Body of pancreas (tissue), 4 donors: ENCODE data around the gene DNAJC30. TPM values are rescaled to one million over a fixed set of nuclear protein-coding genes. Genes with fewer than 3 reads are reported as not detected.

Experiments
- ATAC-seq: fragments of 150-250 bp; one replicate; pipeline ENCODE4 v1.9.1; 2016
- DNase-seq, 4 donors: peaks; one replicate each; pipeline ENCODE4 v3.0.0-alpha.2; 2019
- H3K27ac ChIP-seq, 4 donors: fragments of 200-600 bp; sonication (generic); 1 replicate in 3 of 4; 2 replicates in 1 of 4; pipeline versions ENCODE4 v1.5.1 to v1.6.1; 2016 to 2019; ENCODE audit warnings: mild to moderate bottlenecking in 1 of 4, mixed read lengths in 1 of 4, moderate library complexity in 1 of 4
- H3K27me3 ChIP-seq, 2 donors: fragments of 200-600 bp; sonication (generic); one replicate each; pipeline ENCODE4 v1.6.0; 2016; ENCODE audit warnings: mild to moderate bottlenecking in 1 of 2
- H3K36me3 ChIP-seq, 2 donors: fragments of 200-600 bp; sonication (generic); replicated peaks in 1 of 2; 2 replicates each; pipeline ENCODE4 v1.5.1; 2016; ENCODE audit warnings: low read depth in 2 of 2; ENCODE audit not compliant: insufficient read depth in 1 of 2
- H3K4me1 ChIP-seq: fragments of 200-600 bp; sonication (generic); one replicate; pipeline ENCODE4 v1.6.0; 2016
- H3K4me3 ChIP-seq, 2 donors: fragments of 200-600 bp; sonication (generic); 1 replicate in 1 of 2; 2 replicates in 1 of 2; pipeline ENCODE4 v1.5.1; 2016 to 2019
- H3K9me3 ChIP-seq, 3 donors: fragments of 200-600 bp; sonication (generic); 1 replicate in 2 of 3; 2 replicates in 1 of 3; pipeline ENCODE4 v1.5.1; 2016
- POLR2A ChIP-seq, 3 donors: fragments of 450-650 bp; IDR thresholded peaks; one replicate each; pipeline ENCODE4 v1.6.1; 2016; ENCODE audit warnings: antibody characterized with exemption in 3 of 3, mild to moderate bottlenecking in 2 of 3
- WGBS, 2 donors: methylation state at CpG; one replicate each; pipeline ENCODE4 v1.1.5; 2017; 5-methylcytosine and 5-hydroxymethylcytosine counted together
- intact Hi-C: fragments of 100-400 bp; cut with DNase I; formaldehyde crosslinking; loops from one replicate; pipeline ENCODE4 v1.15.1; 2023
- total RNA-seq, 2 donors: library from RNA; depleted of rRNA; stranded (reverse); fragments of >200 nt; gene quantifications; one replicate each; pipeline ENCODE4 v1.1.0, GENCODE V29; 2016
- TF ChIP-seq, protein P1 (sequence below), 7 experiments: fragments of 450-650 bp in 4 of 7; fragments of 200-600 bp in 3 of 7; sonication (generic) in 3 of 7; IDR thresholded peaks; one replicate each; pipeline ENCODE4 v1.5.1; 2016 to 2019; ENCODE audit warnings: antibody characterized with exemption in 7 of 7

The DNAJC30 gene
- total RNA-seq, 2 donors from 2014 or later, result 3.6 to 5.6 TPM

DNA sequence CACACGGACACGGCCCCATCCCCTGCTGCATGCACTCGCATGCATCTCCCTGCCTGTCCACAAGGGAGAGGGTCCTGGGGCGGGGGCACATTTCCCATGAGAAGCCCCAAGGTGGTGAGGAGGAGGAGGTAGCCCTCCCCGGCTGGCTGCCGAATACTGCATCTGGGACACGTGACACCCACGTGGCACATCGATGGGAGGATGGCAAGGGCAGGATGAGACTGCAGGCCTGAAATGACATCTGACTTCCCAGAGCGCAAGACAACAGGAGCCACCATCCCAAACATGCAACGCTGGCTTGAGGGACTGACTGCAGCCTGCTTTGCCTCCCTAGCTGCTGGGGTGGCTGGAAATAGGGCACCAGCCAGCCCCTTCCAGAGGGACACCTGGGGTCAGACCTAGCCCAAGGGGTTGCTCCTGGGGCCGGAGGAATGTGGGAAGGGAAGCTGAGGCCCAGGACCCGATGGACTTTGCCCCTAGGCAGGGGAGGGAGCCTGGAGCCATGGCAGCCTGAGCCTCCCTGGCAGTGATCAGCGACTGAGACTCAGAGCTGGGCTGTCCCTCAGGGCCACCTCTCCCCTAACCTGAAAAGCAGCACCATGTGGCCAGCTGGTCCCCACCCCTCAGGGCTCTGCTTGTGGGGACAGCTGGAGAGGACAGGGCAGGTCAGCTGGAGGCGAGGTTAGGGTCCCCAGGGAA lies 16.3 kb upstream of the DNAJC30 start:
- intact Hi-C loops, result no loop called here
- ATAC-seq (no peak), DNase-seq (no peak)
- no peaks in the 10 kb centered on the region for H3K9me3 ChIP-seq
- TF ChIP-seq, protein P1, sequence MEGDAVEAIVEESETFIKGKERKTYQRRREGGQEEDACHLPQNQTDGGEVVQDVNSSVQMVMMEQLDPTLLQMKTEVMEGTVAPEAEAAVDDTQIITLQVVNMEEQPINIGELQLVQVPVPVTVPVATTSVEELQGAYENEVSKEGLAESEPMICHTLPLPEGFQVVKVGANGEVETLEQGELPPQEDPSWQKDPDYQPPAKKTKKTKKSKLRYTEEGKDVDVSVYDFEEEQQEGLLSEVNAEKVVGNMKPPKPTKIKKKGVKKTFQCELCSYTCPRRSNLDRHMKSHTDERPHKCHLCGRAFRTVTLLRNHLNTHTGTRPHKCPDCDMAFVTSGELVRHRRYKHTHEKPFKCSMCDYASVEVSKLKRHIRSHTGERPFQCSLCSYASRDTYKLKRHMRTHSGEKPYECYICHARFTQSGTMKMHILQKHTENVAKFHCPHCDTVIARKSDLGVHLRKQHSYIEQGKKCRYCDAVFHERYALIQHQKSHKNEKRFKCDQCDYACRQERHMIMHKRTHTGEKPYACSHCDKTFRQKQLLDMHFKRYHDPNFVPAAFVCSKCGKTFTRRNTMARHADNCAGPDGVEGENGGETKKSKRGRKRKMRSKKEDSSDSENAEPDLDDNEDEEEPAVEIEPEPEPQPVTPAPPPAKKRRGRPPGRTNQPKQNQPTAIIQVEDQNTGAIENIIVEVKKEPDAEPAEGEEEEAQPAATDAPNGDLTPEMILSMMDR (IDR thresholded peaks at IDR 0.05), result no peak
- no peak for TF ChIP-seq POLR2A (IDR thresholded peaks at IDR 0.05)
- no peak overlapping the region for H3K27ac ChIP-seq
- H3K4me3 ChIP-seq, result no peak overlapping the region
- 76 to 86% methylated on average over 8 to 15 of the region's 15 CpGs for WGBS, 2 donors
- peaks cover 2 to 15% of the 10 kb centered on the region in 2 donors for H3K36me3 ChIP-seq
- no peaks in the 10 kb centered on the region for H3K27me3 ChIP-seq
- H3K4me1 ChIP-seq, result no peaks in the 10 kb centered on the region

DNA sequence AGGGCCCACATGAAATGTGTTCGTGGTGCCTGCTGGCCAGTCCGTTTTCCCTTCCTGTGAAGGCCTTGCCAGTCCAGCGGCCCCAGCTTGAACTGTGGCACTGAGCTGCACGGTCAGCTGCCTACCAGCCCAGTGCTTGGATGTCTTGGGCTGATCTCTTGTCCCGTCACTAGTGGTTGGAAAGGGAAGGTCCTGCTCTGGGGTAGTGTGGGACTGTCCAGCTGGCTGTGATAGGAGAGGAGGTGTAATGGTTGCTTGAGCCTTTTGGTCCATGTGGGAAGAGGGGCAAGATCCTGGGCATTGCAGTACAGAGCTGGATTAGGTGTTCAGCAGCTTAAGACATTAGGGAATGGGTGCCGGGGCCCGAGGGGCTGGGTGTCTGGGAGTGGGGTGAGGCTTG lies 15.2 kb upstream of the DNAJC30 start:
- no peak for DNase-seq
- Histone ChIP-seq H3K9me3 (no peaks in the 10 kb centered on the region), H3K27me3 (no peaks in the 10 kb centered on the region), H3K4me3 (no peak overlapping the region), H3K27ac (no peak overlapping the region), H3K4me1 (no peaks in the 10 kb centered on the region), H3K36me3 (peaks cover 7 to 18% of the 10 kb centered on the region in 2 donors)
- WGBS, 2 donors, result 75 to 76% methylated on average over 7 of the region's 7 CpGs
- TF ChIP-seq, protein P1 (IDR thresholded peaks at IDR 0.05), result no peak
- TF ChIP-seq POLR2A (IDR thresholded peaks at IDR 0.05), result no peak
- ATAC-seq, result no peak
- intact Hi-C loops, result no loop called here

DNA sequence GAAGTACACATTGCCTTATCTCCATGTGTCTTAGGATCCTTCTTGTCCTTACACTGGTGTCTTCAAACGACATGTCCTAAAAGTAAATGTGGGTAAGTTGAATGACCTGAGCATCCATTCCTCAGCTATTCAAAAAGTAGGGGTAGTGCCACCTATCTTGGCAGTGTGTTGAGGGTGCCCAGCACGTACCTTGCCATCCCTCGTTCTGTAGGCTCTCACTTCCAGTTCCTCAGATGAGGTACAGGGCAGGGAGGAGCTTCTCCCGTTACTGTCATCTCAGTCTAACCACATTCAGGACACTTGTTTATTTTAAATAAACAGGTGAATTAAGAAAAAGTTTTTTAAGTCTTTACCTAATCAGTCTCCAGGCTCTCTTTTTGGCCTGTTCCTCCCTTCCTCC lies 13.1 kb upstream of the DNAJC30 start:
- DNase-seq (no peak), ATAC-seq (no peak)
- Histone ChIP-seq H3K9me3 (no peaks in the 10 kb centered on the region), H3K27me3 (no peaks in the 10 kb centered on the region), H3K4me3 (no peak overlapping the region), H3K36me3 (peaks cover 7 to 22% of the 10 kb centered on the region in 2 donors), H3K4me1 (no peaks in the 10 kb centered on the region), H3K27ac (no peak overlapping the region)
- 89 to 91% methylated on average over 4 of the region's 4 CpGs for WGBS, 2 donors
- intact Hi-C loops, result no loop called here
- no peak for TF ChIP-seq POLR2A (IDR thresholded peaks at IDR 0.05)
- TF ChIP-seq, protein P1 (IDR thresholded peaks at IDR 0.05), result no peak

DNA sequence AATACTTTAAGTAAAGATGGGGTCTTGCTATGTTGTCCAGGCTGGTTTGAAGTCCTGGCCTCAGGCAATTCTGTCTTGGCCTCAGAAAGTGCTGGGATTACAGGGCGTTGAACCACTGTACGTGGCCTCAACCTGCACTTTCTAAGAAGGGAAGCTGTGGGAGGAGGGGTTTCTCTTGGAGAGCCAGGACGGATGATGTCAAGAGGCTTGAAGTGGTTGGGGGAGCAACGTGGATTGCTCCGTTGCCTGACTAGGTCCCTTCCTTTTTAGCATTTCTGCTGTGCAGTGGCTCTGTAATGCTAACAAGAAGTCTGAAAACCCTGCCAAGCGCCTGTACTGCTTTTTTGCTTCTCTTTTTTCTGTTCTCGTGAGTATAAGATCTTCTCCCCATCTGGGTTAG lies 7.4 kb upstream of the DNAJC30 start:
- Histone ChIP-seq H3K9me3 (no peaks in the 10 kb centered on the region), H3K27ac (no peak overlapping the region), H3K36me3 (peaks cover 7 to 14% of the 10 kb centered on the region in 2 donors), H3K27me3 (no peaks in the 10 kb centered on the region), H3K4me3 (no peak overlapping the region), H3K4me1 (no peaks in the 10 kb centered on the region)
- no peak for DNase-seq
- intact Hi-C loops, result no loop called here
- TF ChIP-seq, protein P1 (IDR thresholded peaks at IDR 0.05), result no peak
- no peak for TF ChIP-seq POLR2A (IDR thresholded peaks at IDR 0.05)
- no peak for ATAC-seq
- 83 to 91% methylated on average over 7 of the region's 7 CpGs for whole genome bisulfite sequencing, 2 donors

DNA sequence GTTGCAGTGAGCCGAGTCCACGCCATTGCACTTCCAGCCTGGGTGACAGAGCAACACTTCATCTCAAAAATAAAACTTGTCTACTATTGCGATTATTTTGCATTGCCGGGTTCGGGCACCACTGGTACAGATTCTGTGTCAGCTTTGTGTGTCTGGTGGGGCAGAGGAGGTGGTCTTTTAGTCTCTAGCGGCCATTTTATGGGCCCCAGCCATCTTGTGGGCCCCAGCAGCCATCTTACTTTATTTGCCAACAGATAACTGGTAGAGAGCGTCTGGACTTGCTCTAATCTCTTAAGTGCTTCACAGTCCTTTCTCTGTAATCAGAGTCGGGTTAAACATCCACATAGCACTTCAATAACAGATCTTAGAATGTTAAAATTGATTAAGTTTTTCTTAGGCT lies 5.0 kb upstream of the DNAJC30 start:
- Histone ChIP-seq H3K9me3 (no peaks in the 10 kb centered on the region), H3K4me1 (peaks cover 4% of the 10 kb centered on the region), H3K27me3 (no peaks in the 10 kb centered on the region), H3K27ac (no peak overlapping the region), H3K36me3 (peaks cover 0 to 9% of the 10 kb centered on the region in 2 donors), H3K4me3 (no peak overlapping the region)
- ATAC-seq (no peak), DNase-seq (no peak)
- 82 to 90% methylated on average over 8 of the region's 8 CpGs for WGBS, 2 donors
- intact Hi-C loops, result no loop called here
- TF ChIP-seq POLR2A (IDR thresholded peaks at IDR 0.05), result no peak
- TF ChIP-seq, protein P1 (IDR thresholded peaks at IDR 0.05), result no peak
